Colonic mucosa (tissue), 4 donors: ENCODE results near the gene PCED1B. TPM values are rescaled to one million over a fixed set of nuclear protein-coding genes. Genes with fewer than 3 reads are reported as not detected.

Experiments
- DNase-seq: peaks from one replicate; pipeline ENCODE4 v3.0.0-alpha.2; 2020
- H3K27ac ChIP-seq: fragments of 200-600 bp; one replicate; pipeline ENCODE4 v1.8.0; 2021
- H3K27me3 ChIP-seq: fragments of 200-600 bp; one replicate; pipeline ENCODE4 v1.8.0; 2021
- H3K36me3 ChIP-seq: fragments of 200-600 bp; one replicate; pipeline ENCODE4 v1.8.0; 2021
- H3K4me1 ChIP-seq: fragments of 200-600 bp; one replicate; pipeline ENCODE4 v1.8.0; 2021; ENCODE audit warnings: mild to moderate bottlenecking
- H3K4me3 ChIP-seq: fragments of 200-600 bp; one replicate; pipeline ENCODE4 v1.8.0; 2021
- H3K9ac ChIP-seq, 2 donors: one replicate each; pipeline ENCODE4 v1.7.0; 2013; ENCODE audit warnings: control low read depth in 2 of 2, low read depth in 2 of 2, low read length in 2 of 2
- H3K9me3 ChIP-seq: fragments of 200-600 bp; one replicate; pipeline ENCODE4 v1.8.0; 2021
- CTCF ChIP-seq: fragments of 200-600 bp; IDR thresholded peaks from one replicate; pipeline ENCODE4 v1.8.0; 2022; ENCODE audit warnings: antibody characterized with exemption, mild to moderate bottlenecking
- intact Hi-C: fragments of 100-400 bp; cut with DNase I; formaldehyde crosslinking; loops from one replicate; pipeline ENCODE4 v1.14.1; 2022
- microRNA-seq: library from miRNA; unstranded; fragments of <30 nt; microRNA quantifications from one replicate; pipeline ENCODE4, GENCODE V29; 2019
- total RNA-seq, 2 donors: library from RNA; stranded (reverse); fragmentation: NEBNext Ultra II Directional in 1 of 2; extraction: Animal tissue kit (Norgen Biotek cat#: 25700) in 1 of 2; gene quantifications; one replicate each; pipeline ENCODE4 v1.2.1, GENCODE V29; 2021
- donor health status: healthy.
- donor health status: DM: no; HTN: no; CAD: no.
- donor health status: DM: no; HTN: no; CAD: no.

Gene PCED1B
- total RNA-seq, 2 donors from 2014 or later, result 1.8 to 2.1 TPM

- H3K9me3 ChIP-seq, result no peaks in the 10 kb centered on the region
- H3K27ac ChIP-seq, result no peak overlapping the region
- H3K4me1 ChIP-seq, result peaks cover 9% of the 10 kb centered on the region
- no peaks in the 10 kb centered on the region for H3K36me3 ChIP-seq
- no peak for DNase-seq
- TF ChIP-seq CTCF, result no peak
- no peaks in the 10 kb centered on the region for H3K27me3 ChIP-seq
- intact Hi-C loops, result no loop called here
- no peak overlapping the region for H3K4me3 ChIP-seq
- H3K9ac ChIP-seq, result no peak overlapping the region
These were observed 202.3 kb downstream of the PCED1B start for GRCh38 chr12:47281667-47282171.

GRCh38 chr12:47282206-47282605 lies 202.8 kb downstream of the PCED1B start:
- Histone ChIP-seq H3K9ac (no peak overlapping the region), H3K27ac (no peak overlapping the region), H3K4me3 (no peak overlapping the region), H3K4me1 (peaks cover 6% of the 10 kb centered on the region), H3K36me3 (no peaks in the 10 kb centered on the region), H3K9me3 (no peaks in the 10 kb centered on the region), H3K27me3 (no peaks in the 10 kb centered on the region)
- intact Hi-C loops, result no loop called here
- DNase-seq, result no peak
- no peak for TF ChIP-seq CTCF

Small RNA genes within 50 kb of the gene (microRNA-seq; reads per million reads assigned to microRNA genes)
- gene MIR4698, result not detected

Other genes with a start within 250 kb of the PCED1B start
- 10 to 100 TPM in 1 of 2 donors, 1 to 10 TPM in 1; 2.0 to 11.1 TPM for gene AMIGO2, start 338 bp downstream of the PCED1B start, total RNA-seq